Breast epithelium (tissue), 4 donors: ENCODE measurements around the gene SGCB. TPM values are rescaled to one million over a fixed set of nuclear protein-coding genes. Genes with fewer than 3 reads are reported as not detected.

ENCODE experiments used
- DNase-seq, 2 donors: peaks; one replicate each; pipeline ENCODE4 v3.0.0-alpha.2; 2019; ENCODE audit warnings: low spot score in 2 of 2
- H3K27ac ChIP-seq, 2 donors: fragments of 200-600 bp; sonication (generic) in 1 of 2; one replicate each; pipeline ENCODE4 v1.5.1; 2016 to 2019; ENCODE audit warnings: mild to moderate bottlenecking in 1 of 2
- H3K27me3 ChIP-seq, 2 donors: fragments of 200-600 bp; sonication (generic) in 1 of 2; one replicate each; pipeline versions ENCODE4 v1.5.1 to v1.6.0; 2017 to 2019; ENCODE audit warnings: control low read depth in 1 of 2, mild to moderate bottlenecking in 1 of 2
- H3K36me3 ChIP-seq: fragments of 200-600 bp; one replicate; pipeline ENCODE4 v1.5.1; 2019
- H3K4me1 ChIP-seq, 2 donors: fragments of 200-600 bp; sonication (generic); one replicate each; pipeline ENCODE4 v1.5.1; 2016 to 2019; ENCODE audit warnings: control low read depth in 1 of 2
- H3K4me3 ChIP-seq, 3 donors: fragments of 200-600 bp; sonication (generic); 1 replicate in 2 of 3; 2 replicates in 1 of 3; pipeline ENCODE4 v1.5.1; 2016 to 2019; ENCODE audit warnings: mild to moderate bottlenecking in 3 of 3, moderate library complexity in 2 of 3
- H3K9me3 ChIP-seq, 2 donors: fragments of 200-600 bp; sonication (generic) in 1 of 2; one replicate each; pipeline ENCODE4 v1.5.1; 2016 to 2019; ENCODE audit warnings: control low read depth in 1 of 2
- CTCF ChIP-seq, 3 donors: fragments of 450-650 bp; IDR thresholded peaks; one replicate each; pipeline ENCODE4 v1.5.1; 2016 to 2017; ENCODE audit warnings: antibody characterized with exemption in 3 of 3, mild to moderate bottlenecking in 3 of 3, moderate library complexity in 3 of 3
- POLR2A ChIP-seq: fragments of 450-650 bp; IDR thresholded peaks from one replicate; pipeline ENCODE4 v1.6.1; 2016; ENCODE audit warnings: antibody characterized with exemption, mild to moderate bottlenecking, moderate library complexity
- POLR2AphosphoS5 ChIP-seq, 3 donors: sonication (generic); formaldehyde crosslinking; IDR thresholded peaks; one replicate each; pipeline ENCODE4 v1.6.1; 2017; ENCODE audit warnings: antibody characterized with exemption in 3 of 3
- intact Hi-C: fragments of 100-400 bp; cut with DNase I; formaldehyde crosslinking; loops from one replicate; pipeline ENCODE4 v1.15.1; 2023; ENCODE audit warnings: low total_unique reads
- total RNA-seq, 3 donors: library from RNA; depleted of rRNA; stranded (reverse); fragments of >200 nt; gene quantifications; one replicate each; pipeline ENCODE4 v1.1.0, GENCODE V29; 2016

The SGCB gene
- total RNA-seq, 3 donors from 2014 or later = 22.2 to 46.6 (median 24.3) TPM

- Histone ChIP-seq H3K4me1 (no peaks in the 10 kb centered on the region), H3K9me3 (no peaks in the 10 kb centered on the region), H3K27ac (no peak overlapping the region), H3K4me3 (no peak overlapping the region), H3K27me3 (no peaks in the 10 kb centered on the region), H3K36me3 (no peaks in the 10 kb centered on the region)
- no peak for TF ChIP-seq POLR2A
- no peak for TF ChIP-seq CTCF (IDR thresholded peaks at IDR 0.05)
- no peak for TF ChIP-seq POLR2AphosphoS5 (IDR thresholded peaks at IDR 0.05)
- no peak for DNase-seq
- intact Hi-C loops = no loop called here
These were observed 42.4 kb downstream of the SGCB start for GRCh38 chr4:51995647-51996220.

Other genes with a start within 250 kb of the SGCB start
- gene DCUN1D4, start 195.1 kb downstream of the SGCB start, total RNA-seq = 10 to 100 TPM; 47.2 to 68.8 (median 57.4) TPM
- under 1 TPM; 0.29 to 0.48 (median 0.33) TPM for gene LRRC66, start 17.9 kb downstream of the SGCB start, total RNA-seq
- 10 to 100 TPM in 1 of 3 donors, 1 to 10 TPM in 2; 8.8 to 11.0 (median 9.6) TPM for gene SPATA18, start 13.0 kb upstream of the SGCB start, total RNA-seq